ENCODE measurements around the gene OLA1.

DNA sequence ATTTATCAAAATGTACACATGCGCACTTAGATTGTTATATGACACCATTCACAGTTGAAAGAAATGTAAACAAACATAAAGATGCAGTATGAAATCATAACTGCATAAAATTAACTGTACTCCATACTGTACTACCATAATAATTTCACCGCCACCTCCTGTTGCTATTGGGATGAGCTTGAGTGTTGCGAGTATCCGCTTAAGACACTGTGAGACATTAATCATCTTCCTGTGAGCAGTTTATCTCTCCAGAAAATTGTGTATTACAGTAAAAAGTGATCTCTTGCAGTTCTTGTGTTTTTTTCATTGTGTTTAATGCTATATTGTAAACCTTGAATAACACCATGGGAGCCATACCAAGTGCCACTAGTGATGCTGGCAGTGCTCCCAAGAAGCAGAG lies 46.1 kb downstream of the OLA1 start:
- TF ChIP-seq, protein P1, sequence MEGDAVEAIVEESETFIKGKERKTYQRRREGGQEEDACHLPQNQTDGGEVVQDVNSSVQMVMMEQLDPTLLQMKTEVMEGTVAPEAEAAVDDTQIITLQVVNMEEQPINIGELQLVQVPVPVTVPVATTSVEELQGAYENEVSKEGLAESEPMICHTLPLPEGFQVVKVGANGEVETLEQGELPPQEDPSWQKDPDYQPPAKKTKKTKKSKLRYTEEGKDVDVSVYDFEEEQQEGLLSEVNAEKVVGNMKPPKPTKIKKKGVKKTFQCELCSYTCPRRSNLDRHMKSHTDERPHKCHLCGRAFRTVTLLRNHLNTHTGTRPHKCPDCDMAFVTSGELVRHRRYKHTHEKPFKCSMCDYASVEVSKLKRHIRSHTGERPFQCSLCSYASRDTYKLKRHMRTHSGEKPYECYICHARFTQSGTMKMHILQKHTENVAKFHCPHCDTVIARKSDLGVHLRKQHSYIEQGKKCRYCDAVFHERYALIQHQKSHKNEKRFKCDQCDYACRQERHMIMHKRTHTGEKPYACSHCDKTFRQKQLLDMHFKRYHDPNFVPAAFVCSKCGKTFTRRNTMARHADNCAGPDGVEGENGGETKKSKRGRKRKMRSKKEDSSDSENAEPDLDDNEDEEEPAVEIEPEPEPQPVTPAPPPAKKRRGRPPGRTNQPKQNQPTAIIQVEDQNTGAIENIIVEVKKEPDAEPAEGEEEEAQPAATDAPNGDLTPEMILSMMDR (IDR thresholded peaks at IDR 0.05; ENCODE audit: insufficient read depth, low read length) = no peak
- TF ChIP-seq, protein P2, sequence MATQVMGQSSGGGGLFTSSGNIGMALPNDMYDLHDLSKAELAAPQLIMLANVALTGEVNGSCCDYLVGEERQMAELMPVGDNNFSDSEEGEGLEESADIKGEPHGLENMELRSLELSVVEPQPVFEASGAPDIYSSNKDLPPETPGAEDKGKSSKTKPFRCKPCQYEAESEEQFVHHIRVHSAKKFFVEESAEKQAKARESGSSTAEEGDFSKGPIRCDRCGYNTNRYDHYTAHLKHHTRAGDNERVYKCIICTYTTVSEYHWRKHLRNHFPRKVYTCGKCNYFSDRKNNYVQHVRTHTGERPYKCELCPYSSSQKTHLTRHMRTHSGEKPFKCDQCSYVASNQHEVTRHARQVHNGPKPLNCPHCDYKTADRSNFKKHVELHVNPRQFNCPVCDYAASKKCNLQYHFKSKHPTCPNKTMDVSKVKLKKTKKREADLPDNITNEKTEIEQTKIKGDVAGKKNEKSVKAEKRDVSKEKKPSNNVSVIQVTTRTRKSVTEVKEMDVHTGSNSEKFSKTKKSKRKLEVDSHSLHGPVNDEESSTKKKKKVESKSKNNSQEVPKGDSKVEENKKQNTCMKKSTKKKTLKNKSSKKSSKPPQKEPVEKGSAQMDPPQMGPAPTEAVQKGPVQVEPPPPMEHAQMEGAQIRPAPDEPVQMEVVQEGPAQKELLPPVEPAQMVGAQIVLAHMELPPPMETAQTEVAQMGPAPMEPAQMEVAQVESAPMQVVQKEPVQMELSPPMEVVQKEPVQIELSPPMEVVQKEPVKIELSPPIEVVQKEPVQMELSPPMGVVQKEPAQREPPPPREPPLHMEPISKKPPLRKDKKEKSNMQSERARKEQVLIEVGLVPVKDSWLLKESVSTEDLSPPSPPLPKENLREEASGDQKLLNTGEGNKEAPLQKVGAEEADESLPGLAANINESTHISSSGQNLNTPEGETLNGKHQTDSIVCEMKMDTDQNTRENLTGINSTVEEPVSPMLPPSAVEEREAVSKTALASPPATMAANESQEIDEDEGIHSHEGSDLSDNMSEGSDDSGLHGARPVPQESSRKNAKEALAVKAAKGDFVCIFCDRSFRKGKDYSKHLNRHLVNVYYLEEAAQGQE (IDR thresholded peaks at IDR 0.05; ENCODE audit: insufficient replicate concordance, low read depth) = no peak
- TF ChIP-seq POLR2AphosphoS5 (IDR thresholded peaks at IDR 0.05; ENCODE audit: low read depth) (no peak), GABPA (IDR thresholded peaks at IDR 0.05; ENCODE audit: low read depth) (no peak)
